ENCODE measurements around the gene FHAD1. TPM values are rescaled to one million over a fixed set of nuclear protein-coding genes. Genes with fewer than 3 reads are reported as not detected.

FHAD1 gene
- polyA plus RNA-seq, 1 of the 3 experiments (the other 2 are of a cell fraction): 0.48 TPM

DNA sequence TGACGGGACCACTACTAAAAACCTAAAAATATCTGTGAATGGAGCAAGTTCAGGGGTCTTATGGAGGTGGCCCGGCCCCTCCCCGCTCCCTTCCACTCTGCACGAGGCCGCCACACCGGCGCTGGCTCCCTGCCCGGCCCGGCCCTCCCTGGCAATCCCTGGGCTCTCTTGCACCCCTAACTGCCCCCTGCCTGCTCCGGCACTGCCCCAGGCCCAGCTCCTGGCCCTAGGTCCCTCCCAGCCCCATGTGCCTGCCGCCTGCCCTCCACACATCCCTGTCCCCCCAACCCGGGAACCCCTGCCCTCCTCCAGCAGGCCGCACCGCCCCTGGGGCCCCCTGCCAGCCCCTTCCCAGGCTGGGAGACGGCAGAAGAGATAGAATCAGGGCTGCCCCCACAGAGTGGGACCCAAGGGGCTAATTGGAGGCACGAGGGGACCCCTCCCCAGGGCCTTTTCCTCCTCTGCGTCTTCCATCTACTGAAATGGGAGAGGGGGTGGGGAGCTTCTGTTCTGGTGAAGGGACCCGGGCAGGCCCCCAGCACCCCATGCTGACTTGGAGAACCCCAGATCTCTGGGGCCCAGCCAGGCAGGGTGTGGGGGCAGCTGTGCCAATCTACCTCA lies 181.9 kb downstream of the FHAD1 start:
- H3K27me3 ChIP-seq (ENCODE audit: insufficient read depth): no peaks in the 10 kb centered on the region
- DNase-seq: peak; percentile 12
- peaks cover 3% of the 10 kb centered on the region for H3F3A ChIP-seq (replicated peaks; ENCODE audit: insufficient read depth)
- no peak overlapping the region for H3K9ac ChIP-seq
- 91% methylated on average over 10 of the region's 18 CpGs for WGBS (ENCODE audit: low lambda C conversion rate)
- no peak overlapping the region for H3K4me3 ChIP-seq (ENCODE audit: low read depth in 2 of 2, low read length in 1 of 2)
- no peaks in the 10 kb centered on the region for H3K9me3 ChIP-seq
- CTCF ChIA-PET: interaction anchor here (1.2 to 14.9 kb wide), 5 partner anchors 21 to 276 kb away, joined by 3 to 311 read pairs (median 8); no protein-coding TSS in a partner anchor
- no peak overlapping the region for H3K4me2 ChIP-seq
- H3K79me2 ChIP-seq (ENCODE audit: insufficient read depth): peaks cover 4% of the 10 kb centered on the region
- TF ChIP-seq FOXJ3 (CRISPR knock-in tag; IDR thresholded peaks at IDR 0.05): no peak
- TF ChIP-seq RFX5 (IDR thresholded peaks at IDR 0.05; ENCODE audit: low read length): no peak
- no peak for TF ChIP-seq EP300 (IDR thresholded peaks at IDR 0.05; ENCODE audit: borderline replicate concordance in 1 of 2, low read depth in 1 of 2, low read length in 1 of 2)
- TF ChIP-seq, protein P1, sequence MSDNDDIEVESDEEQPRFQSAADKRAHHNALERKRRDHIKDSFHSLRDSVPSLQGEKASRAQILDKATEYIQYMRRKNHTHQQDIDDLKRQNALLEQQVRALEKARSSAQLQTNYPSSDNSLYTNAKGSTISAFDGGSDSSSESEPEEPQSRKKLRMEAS (IDR thresholded peaks at IDR 0.05; ENCODE audit: low read depth): no peak
- TF ChIP-seq, protein P2, sequence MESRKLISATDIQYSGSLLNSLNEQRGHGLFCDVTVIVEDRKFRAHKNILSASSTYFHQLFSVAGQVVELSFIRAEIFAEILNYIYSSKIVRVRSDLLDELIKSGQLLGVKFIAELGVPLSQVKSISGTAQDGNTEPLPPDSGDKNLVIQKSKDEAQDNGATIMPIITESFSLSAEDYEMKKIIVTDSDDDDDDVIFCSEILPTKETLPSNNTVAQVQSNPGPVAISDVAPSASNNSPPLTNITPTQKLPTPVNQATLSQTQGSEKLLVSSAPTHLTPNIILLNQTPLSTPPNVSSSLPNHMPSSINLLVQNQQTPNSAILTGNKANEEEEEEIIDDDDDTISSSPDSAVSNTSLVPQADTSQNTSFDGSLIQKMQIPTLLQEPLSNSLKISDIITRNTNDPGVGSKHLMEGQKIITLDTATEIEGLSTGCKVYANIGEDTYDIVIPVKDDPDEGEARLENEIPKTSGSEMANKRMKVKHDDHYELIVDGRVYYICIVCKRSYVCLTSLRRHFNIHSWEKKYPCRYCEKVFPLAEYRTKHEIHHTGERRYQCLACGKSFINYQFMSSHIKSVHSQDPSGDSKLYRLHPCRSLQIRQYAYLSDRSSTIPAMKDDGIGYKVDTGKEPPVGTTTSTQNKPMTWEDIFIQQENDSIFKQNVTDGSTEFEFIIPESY (IDR thresholded peaks at IDR 0.05; ENCODE audit: borderline replicate concordance, low read depth): no peak
- TF ChIP-seq GABPA (IDR thresholded peaks at IDR 0.05; ENCODE audit: low read depth): no peak
- no peak for TF ChIP-seq NRF1 (IDR thresholded peaks at IDR 0.05; ENCODE audit: low read depth, low read length)
- TF ChIP-seq POLR2AphosphoS5 (IDR thresholded peaks at IDR 0.05; ENCODE audit: low read depth, low read length): no peak
- TF ChIP-seq RCOR1 (IDR thresholded peaks at IDR 0.05; ENCODE audit: low read length): no peak
- no peak for TF ChIP-seq MXI1 (IDR thresholded peaks at IDR 0.05; ENCODE audit: low read depth, low read length)
- TF ChIP-seq MEF2A (IDR thresholded peaks at IDR 0.05; ENCODE audit: borderline replicate concordance, low read depth): no peak
- H3K27ac ChIP-seq (ENCODE audit: low read depth in 2 of 2, low read length in 1 of 2): no peak overlapping the region
- POLR2A ChIA-PET: no interaction called here
- H3K36me3 ChIP-seq (replicated peaks in 1 of 2; ENCODE audit: control insufficient read depth in 1 of 2, insufficient read depth in 2 of 2, low read length in 1 of 2): peaks cover 4 to 7% of the 10 kb centered on the region in 2 experiments
- H3K9me2 ChIP-seq: no peaks in the 10 kb centered on the region
- H2AFZ ChIP-seq (ENCODE audit: low read depth): no peak overlapping the region
- 0 out of 2 replicates have a peak, but pooled peaks cover 4% of the 10 kb centered on the region for H4K20me1 ChIP-seq (ENCODE audit: insufficient read depth)
- H3K4me1 ChIP-seq (ENCODE audit: control insufficient read depth in 1 of 2, insufficient read depth in 2 of 2, low read depth in 1 of 2, low read length in 1 of 2): no peaks in the 10 kb centered on the region; a peak in 2 of 4 replicates

DNA sequence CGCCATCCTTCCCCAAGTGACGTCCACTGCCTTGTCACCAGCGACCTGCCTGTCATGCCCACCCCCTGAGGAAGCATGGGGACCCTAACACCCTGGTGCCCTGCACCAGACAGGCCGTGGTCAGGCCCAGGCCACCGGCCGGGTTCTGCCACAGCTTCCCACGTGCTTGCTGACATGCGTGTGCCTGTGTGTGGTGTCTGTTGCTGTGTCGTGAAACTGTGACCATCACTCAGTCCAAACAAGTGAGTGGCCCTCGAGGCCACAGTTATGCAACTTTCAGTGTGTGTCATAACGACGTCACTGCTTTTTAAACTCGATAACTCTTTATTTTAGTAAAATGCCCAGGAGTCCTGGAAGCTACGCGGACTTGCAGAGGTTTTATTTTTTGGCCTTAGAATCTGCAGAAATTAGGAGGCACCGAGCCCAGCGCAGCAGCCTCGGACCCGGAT lies 182.7 kb downstream of the FHAD1 start:
- no peaks in the 10 kb centered on the region for H4K20me1 ChIP-seq (ENCODE audit: insufficient read depth)
- 74% methylated on average over 14 of the region's 19 CpGs for WGBS (ENCODE audit: low lambda C conversion rate)
- no peak overlapping the region for H3K4me2 ChIP-seq
- peaks cover 4% of the 10 kb centered on the region for H3K79me2 ChIP-seq (ENCODE audit: insufficient read depth)
- H2AFZ ChIP-seq (ENCODE audit: low read depth): no peak overlapping the region
- POLR2A ChIA-PET: no interaction called here
- peak; percentile 23 for DNase-seq
- no peaks in the 10 kb centered on the region for H3K27me3 ChIP-seq (ENCODE audit: insufficient read depth)
- CTCF ChIA-PET: interaction anchor here (0.8 to 14.9 kb wide), 6 partner anchors 18 to 277 kb away, joined by 3 to 311 read pairs (median 10); partner anchors contain the start of gene EFHD2
- no peaks in the 10 kb centered on the region; a peak in 1 of 4 replicates for H3K4me1 ChIP-seq (ENCODE audit: control insufficient read depth in 1 of 2, insufficient read depth in 2 of 2, low read depth in 1 of 2, low read length in 1 of 2)
- no peaks in the 10 kb centered on the region for H3K9me2 ChIP-seq
- no peak overlapping the region for H3K9ac ChIP-seq
- peaks cover 3% of the 10 kb centered on the region for H3F3A ChIP-seq (replicated peaks; ENCODE audit: insufficient read depth)
- no peaks in the 10 kb centered on the region for H3K9me3 ChIP-seq
- H3K4me3 ChIP-seq (ENCODE audit: low read depth in 2 of 2, low read length in 1 of 2): no peak overlapping the region
- H3K27ac ChIP-seq (ENCODE audit: low read depth in 2 of 2, low read length in 1 of 2): no peak overlapping the region
- peaks cover 4 to 7% of the 10 kb centered on the region in 2 experiments for H3K36me3 ChIP-seq (replicated peaks in 1 of 2; ENCODE audit: control insufficient read depth in 1 of 2, insufficient read depth in 2 of 2, low read length in 1 of 2)
- TF ChIP-seq SIN3A (IDR thresholded peaks at IDR 0.05; ENCODE audit: borderline replicate concordance, low read depth, low read length) (no peak), NFIC (IDR thresholded peaks at IDR 0.05; ENCODE audit: borderline replicate concordance) (no peak), TAF1 (IDR thresholded peaks at IDR 0.05; ENCODE audit: borderline replicate concordance, low read depth, low read length) (no peak), TCF12 (IDR thresholded peaks at IDR 0.05) (no peak), ELF1 (IDR thresholded peaks at IDR 0.05) (no peak), RFX5 (IDR thresholded peaks at IDR 0.05; ENCODE audit: low read length) (no peak), TEAD4 (IDR thresholded peaks at IDR 0.05; ENCODE audit: borderline replicate concordance, insufficient read depth) (no peak), RXRA (IDR thresholded peaks at IDR 0.05; ENCODE audit: borderline replicate concordance, low read depth) (no peak), FOSL2 (IDR thresholded peaks at IDR 0.05; ENCODE audit: borderline replicate concordance, low read depth) (no peak), FOXJ3 (CRISPR knock-in tag; IDR thresholded peaks at IDR 0.05) (no peak), RCOR1 (IDR thresholded peaks at IDR 0.05; ENCODE audit: low read length) (no peak), YY1 (IDR thresholded peaks at IDR 0.05; ENCODE audit: low read depth) (no peak)
- TF ChIP-seq, protein P3, sequence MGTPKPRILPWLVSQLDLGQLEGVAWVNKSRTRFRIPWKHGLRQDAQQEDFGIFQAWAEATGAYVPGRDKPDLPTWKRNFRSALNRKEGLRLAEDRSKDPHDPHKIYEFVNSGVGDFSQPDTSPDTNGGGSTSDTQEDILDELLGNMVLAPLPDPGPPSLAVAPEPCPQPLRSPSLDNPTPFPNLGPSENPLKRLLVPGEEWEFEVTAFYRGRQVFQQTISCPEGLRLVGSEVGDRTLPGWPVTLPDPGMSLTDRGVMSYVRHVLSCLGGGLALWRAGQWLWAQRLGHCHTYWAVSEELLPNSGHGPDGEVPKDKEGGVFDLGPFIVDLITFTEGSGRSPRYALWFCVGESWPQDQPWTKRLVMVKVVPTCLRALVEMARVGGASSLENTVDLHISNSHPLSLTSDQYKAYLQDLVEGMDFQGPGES (IDR thresholded peaks at IDR 0.05; ENCODE audit: low read depth, low read length): no peak
- TF ChIP-seq, protein P4, sequence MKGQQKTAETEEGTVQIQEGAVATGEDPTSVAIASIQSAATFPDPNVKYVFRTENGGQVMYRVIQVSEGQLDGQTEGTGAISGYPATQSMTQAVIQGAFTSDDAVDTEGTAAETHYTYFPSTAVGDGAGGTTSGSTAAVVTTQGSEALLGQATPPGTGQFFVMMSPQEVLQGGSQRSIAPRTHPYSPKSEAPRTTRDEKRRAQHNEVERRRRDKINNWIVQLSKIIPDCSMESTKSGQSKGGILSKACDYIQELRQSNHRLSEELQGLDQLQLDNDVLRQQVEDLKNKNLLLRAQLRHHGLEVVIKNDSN (IDR thresholded peaks at IDR 0.05; ENCODE audit: borderline replicate concordance, low read depth): no peak
- TF ChIP-seq, protein P5, sequence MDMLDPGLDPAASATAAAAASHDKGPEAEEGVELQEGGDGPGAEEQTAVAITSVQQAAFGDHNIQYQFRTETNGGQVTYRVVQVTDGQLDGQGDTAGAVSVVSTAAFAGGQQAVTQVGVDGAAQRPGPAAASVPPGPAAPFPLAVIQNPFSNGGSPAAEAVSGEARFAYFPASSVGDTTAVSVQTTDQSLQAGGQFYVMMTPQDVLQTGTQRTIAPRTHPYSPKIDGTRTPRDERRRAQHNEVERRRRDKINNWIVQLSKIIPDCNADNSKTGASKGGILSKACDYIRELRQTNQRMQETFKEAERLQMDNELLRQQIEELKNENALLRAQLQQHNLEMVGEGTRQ (IDR thresholded peaks at IDR 0.05; ENCODE audit: borderline replicate concordance, low read depth, low read length): no peak

Measured in SK-N-SH (cell line).